Upper lobe of left lung (tissue), 4 donors: ENCODE data around the gene MAPK8IP3.

Experiments used
- POLR2A ChIP-seq, 4 donors: fragments of 450-650 bp; IDR thresholded peaks; one replicate each; pipeline ENCODE4 v1.5.1; 2016 to 2017; ENCODE audit warnings: antibody characterized with exemption in 4 of 4, mild to moderate bottlenecking in 2 of 4
- TF ChIP-seq, protein P1 (sequence below), 6 experiments: fragments of 450-650 bp in 4 of 6; fragments of 200-600 bp in 2 of 6; sonication (generic) in 2 of 6; IDR thresholded peaks; one replicate each; pipeline ENCODE4 v1.5.1; 2016 to 2019; ENCODE audit warnings: antibody characterized with exemption in 6 of 6

DNA sequence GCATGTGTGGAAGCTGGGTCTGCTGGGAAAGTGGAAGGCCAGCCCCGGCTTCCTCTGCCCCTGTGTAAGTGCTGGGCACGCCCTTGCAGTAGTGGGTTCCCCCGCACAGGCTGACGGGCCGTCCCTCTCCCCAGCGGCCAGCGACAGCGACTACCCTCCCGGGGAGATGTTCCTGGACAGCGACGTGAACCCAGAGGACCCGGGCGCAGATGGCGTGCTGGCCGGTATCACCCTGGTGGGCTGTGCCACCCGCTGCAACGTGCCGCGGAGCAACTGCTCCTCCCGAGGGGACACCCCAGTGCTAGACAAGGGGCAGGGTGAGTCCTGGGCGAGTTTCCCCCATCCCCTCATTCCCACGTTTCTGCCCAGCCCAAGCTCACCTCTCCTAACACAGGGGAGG lies 59.8 kb downstream of the MAPK8IP3 start:
- TF ChIP-seq POLR2A (IDR thresholded peaks at IDR 0.05): no peak
- TF ChIP-seq, protein P1, sequence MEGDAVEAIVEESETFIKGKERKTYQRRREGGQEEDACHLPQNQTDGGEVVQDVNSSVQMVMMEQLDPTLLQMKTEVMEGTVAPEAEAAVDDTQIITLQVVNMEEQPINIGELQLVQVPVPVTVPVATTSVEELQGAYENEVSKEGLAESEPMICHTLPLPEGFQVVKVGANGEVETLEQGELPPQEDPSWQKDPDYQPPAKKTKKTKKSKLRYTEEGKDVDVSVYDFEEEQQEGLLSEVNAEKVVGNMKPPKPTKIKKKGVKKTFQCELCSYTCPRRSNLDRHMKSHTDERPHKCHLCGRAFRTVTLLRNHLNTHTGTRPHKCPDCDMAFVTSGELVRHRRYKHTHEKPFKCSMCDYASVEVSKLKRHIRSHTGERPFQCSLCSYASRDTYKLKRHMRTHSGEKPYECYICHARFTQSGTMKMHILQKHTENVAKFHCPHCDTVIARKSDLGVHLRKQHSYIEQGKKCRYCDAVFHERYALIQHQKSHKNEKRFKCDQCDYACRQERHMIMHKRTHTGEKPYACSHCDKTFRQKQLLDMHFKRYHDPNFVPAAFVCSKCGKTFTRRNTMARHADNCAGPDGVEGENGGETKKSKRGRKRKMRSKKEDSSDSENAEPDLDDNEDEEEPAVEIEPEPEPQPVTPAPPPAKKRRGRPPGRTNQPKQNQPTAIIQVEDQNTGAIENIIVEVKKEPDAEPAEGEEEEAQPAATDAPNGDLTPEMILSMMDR (IDR thresholded peaks at IDR 0.05): no peak
